HG02943 (cell line): Measurements from ENCODE around the gene AK9.

Experiments
- ATAC-seq: cut with Tn5 transposase; IDR thresholded peaks from one replicate; pipeline ENCODE4 v1.9.1; 2021; ENCODE audit warnings: mild to moderate bottlenecking, low read depth, moderate library complexity; ENCODE audit not compliant: unreplicated experiment

The AK9 gene

DNA sequence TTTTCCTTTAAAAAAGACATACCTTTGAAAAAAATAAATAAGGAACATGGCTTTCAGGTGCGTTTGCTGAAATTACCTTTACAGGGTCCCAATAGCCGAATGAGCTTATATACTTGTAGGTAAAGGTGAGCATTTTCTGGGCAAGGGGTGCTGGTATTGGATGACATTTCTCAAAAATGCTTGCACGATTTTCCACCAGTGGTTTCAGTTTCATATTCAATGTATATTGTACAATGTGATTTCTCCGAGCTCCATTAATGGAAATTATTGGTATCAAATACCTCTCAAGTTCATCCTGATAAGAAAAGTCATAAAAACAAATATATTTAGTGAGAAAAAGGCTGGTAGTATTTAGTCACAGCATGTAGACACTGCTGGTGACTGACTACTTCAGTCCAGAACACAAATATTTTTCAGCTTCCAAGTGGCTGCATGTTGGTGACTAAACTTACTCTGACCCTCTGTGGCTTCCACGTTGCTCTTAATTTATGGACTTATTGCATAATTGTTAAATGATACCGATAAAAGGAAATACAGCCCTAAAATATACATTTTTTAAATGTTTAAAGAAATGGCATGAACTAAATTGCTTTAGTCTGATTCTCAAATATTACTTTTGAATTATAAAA is 175.1 kb downstream of the AK9 start:
- ATAC-seq: no peak

DNA sequence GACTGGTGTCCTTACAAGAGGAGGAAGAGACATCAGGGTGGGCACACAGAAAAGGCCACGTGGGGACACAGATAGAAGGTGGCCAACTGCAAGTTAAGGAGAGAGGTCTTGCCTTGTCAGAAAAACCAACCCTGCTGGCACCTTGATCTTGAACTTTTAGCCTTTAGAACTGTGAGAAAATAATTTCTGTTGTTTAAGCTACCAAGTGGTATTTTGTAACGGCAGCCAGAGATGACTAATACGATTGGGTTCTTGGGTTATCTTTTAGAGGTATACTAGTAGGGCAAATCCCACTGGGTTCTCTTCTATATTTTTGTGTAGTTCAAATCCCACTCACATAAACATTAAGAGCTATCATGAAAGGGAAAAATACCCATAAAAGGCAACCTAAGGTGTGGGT is 176.1 kb downstream of the AK9 start:
- ATAC-seq: no peak

DNA sequence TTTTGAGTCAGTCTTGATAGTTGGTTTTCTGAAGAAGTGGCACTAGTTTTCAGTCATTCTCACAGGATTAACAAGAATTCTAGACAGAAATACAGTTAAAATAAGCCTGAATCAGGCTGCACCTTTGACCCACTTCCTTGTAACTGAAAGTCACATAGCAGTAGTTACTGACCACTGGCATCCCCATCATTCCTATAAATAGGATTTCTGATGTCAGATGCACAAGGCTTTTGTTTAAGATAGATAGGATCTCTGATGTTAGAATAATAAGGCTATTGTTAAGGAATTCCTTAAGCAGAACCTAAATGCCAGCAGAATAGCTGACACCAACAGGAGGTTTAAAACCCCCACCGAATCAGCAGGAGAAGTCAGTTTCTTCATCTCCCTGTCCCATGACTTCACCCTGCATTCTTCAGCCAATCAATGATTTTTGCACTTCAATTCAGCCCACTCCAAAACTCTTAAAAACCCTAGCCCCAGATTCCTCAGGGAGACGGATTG is 177.4 kb downstream of the AK9 start:
- no peak for ATAC-seq

DNA sequence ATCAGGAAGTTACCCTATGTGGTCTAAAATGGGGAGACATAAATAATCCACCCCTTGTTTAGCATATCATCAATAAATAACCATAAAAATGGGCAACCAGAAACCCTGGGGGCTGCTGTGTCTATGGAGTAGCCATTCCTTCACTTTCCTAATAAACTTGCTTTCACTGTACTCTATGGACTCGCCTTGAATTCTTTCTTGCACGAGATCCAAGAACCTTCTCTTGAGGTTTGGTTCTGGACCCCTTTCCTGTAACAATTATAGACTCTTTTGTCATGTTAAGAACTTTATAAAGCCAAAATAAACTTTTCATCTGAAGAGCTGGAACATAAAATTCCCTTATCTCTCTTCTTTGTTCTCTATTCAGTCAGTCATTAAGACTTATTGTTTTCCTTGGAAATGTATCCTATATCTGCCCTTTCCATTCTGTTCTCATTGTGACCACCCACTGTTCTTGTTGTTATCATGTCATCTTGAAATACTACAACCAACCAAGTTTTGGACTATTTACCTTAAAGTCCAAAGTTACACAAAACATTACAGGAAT is 178.7 kb downstream of the AK9 start:
- ATAC-seq: no peak

DNA sequence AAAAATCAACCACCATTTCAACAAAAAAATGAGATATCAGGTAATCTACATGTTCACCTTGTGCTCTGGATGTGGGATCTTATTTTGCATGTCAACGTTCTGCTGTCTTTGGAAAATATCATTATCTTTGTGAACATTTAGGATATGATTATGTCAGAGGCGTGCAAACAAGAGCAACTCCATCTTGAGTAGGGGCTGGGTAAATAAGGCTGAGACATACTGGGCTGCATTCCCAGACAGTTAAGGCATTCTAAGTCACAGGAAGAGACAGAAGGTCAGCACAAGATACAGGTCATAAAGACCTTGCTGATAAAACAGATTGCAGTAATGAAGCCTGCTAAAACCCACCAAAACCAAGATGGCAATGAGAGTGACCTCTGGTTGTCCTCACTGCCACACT is 179.2 kb downstream of the AK9 start:
- ATAC-seq: no peak

DNA sequence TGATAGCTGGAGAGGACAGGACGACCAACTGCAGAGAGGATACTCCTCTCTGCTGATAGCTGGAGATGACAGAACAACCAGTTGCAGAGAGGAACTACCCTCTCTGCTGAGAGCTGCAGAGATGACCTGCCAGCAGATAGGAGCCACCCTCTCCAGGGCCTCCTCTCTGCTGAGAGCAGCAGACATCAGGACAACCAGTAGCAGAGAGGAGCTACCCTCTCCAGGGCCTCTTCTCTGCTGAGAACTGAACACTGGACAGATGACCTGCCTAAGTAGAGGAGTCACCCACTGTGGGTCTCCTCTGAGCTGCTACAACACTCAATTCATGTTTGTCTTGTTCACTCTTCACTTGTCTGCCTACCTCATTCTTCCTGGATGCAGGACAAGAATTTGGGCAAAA is 180.6 kb downstream of the AK9 start:
- no peak for ATAC-seq

DNA sequence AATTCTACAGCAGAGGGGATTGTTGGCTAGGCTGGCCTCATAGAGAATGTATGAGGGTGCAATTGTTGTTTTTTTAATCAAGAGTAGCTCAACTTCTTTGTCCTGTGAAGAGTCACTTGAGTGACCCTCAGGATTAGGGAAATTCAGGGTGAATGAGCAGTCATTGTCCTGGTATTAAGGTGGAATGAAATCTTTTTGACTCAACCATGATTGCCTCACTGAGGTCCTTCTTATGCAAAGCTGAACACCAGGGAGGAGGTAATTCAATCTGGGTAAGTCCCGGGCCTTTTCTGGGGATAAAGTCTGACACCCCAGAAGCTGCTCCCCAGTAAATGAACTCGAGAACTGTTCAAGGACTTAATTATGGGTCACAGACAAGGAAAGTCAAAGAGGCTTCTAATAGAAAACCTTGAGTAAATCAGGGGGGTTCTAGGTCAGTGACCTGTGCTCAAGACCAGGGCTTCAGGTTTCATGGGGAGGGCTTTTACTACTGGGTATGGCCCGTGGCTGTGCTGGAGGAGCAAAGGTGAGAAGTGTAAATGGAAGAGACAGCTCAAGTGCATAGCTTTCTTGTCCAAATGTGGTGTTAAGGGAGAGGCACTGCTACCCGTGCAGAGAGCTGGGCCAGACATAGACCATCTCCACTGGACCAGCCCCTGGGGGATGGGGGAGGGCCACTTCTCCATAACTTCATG is 182.7 kb downstream of the AK9 start:
- ATAC-seq: no peak

DNA sequence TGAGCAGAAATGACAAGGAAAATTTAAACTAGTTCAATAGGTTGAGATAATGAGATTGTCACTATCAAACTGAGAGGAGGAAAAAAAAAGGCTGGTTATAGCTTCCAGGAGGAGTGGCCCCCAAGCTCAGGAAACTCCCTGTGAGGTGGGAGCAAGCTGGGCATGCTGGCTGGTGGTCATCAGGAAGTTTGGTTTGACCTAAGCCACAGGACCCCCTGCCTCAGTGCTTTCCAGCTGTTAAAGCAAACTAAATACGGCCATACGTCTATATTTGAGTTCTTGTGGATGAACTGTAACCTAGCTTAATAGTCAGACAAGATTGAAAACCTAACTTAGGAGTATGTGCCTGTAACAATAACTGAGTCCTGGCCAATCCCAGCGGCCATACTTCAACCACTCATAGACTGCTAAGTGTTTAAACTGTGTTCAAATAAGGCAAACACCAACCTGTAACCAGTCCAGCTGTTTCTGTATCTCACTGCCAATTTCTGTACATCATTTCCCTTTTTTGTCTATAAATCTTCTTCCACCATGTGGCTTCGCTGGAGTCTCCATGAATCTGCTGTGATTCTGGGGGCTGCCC is 183.4 kb downstream of the AK9 start:
- no peak for ATAC-seq

DNA sequence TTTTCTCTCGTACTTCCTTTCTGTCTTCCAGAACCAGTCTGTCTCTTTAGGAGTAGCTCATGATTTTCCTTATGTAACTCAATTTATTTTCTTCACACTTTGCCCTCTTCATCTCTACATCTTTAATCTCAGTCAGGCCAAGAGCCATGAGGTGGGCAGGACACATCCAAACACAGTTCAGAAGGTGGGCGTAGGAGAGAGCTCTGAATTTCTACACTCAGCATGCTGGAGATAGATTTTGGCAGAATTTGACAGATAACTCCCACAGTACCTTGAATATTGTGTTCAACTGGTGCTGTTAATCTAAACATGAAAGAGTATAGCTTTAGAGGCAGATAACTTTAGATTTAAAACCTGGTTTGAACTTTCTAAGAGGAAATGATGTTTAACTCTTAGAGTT is 184.2 kb downstream of the AK9 start:
- ATAC-seq: no peak

DNA sequence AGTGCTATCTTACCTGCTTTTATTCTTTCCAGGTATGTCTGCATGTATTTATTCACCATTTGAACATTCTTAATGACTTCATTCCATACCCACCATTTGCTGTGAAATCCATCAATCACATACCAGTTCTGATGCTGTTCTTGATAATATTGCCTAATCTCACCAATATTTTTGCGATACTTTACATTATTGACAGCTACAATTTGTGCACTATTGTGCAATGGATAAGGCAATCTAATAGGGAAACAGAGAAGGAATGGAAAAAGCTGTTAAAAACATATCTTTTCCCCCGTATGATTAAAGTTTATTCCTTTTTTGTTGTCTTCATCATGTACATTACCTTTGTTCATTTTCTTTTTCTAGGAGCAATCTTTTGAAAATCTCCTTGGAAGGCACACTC is 184.7 kb downstream of the AK9 start:
- no peak for ATAC-seq

DNA sequence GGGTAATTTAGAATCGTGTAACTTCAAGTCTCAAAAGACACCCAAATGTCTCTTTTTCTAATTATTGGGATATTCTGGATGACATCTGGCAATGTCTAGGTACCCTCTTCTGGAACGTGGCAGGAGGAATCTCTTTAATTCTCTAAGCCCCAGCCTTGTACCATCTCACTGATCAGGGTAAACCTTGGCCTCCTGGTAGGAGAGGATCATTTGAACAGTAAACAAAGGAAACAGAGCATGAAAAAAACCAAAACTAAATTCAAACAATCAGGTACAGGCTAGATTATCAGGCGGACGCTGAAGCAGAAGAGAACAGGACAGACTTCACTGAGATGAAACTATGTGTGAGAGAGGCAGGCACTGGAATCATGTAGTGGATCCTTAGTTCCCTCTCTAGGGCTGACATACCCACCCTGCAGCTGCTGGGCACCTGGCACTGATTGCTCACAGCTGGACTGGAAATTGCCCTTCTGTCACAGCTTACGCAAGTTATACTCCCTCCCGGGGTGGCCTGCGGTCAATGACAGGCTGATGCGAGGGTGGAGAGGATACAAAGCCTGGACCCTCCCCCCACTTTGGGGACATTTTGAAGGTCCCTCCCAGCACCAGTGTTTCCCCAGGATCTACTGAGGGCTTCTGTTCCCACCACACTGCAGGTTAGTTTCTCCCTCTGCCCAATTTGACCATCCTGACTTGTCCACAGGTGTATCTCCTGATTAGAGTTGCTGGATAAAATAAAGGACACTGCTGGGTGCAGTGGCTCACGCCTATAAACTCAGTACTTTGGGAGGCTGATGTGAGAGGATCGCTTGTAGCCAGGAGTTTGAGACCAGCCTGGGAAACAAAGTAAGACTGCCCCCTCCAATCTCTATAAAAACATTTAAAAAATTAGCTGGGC is 187.4 kb downstream of the AK9 start:
- no peak for ATAC-seq

DNA sequence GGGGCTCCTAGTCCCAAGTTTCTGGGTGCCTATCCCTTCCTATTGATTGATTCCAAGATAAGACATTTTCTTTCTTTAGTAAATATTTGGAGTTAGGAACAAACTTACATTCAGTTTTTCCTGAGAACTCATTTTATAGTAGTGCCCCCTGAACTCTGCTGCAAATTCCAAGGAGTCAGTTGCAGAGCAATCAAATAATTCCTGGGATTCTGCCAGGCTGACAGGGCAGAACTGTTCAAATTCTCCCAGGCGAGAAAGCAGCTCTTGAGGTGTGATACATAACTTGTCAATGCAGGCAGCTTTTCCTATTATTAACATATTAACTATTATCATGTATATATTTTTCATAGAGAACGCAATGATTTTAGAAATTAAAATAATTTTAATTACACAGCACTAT is 192.1 kb downstream of the AK9 start:
- no peak for ATAC-seq

DNA sequence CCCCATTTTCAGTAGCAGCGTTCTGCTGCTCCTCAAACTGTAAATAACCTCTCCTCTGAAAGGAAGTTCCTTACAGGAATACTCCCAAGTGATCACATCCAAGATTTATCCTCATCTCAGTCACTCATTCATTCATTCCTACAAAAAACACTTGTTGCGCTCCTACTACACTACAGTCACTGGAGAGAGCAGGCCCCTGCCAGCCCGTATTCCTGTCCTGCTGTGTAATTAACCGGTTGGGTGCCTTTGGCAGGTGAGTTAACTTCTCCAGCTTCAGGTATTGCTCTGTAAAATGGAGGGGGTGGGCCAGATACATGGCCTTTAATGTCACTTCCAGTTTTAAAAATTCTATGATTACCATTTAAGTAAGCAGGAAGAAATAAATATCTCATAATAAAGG is 192.9 kb downstream of the AK9 start:
- no peak for ATAC-seq

DNA sequence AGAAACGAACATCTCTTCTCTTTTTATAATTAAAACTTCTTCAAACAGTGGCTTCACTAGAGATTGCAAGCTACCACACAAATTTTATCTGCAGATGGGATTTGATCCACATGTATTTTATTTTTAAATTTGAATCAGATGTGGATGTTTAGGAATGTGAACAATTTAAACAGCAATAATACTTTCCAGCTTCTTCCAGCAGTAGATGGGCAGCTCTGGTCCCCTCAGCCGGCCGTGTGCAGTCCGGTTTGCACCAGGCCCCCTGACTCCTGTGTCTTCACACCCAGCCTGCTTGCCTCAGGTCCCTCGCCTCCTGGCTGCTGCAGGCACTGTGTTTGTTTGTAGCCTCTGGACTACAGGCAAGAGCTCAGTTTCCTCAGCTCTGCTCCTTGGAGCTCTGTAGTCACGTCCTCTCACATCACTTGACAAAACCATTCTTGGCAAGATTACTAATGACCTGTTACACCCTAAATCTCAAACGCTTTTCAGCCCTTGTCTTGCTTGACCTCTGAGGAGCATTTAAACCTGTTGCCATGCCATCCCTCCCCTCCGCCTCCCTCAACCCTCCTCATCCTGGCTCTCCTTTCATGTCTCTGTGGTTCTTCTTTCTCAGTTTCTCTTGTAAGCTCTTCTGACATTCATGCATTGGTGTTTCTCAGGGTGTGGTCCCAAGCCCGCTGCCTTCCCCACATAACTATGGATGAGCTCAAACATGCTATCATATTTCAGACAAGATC is 194.8 kb downstream of the AK9 start:
- no peak for ATAC-seq

DNA sequence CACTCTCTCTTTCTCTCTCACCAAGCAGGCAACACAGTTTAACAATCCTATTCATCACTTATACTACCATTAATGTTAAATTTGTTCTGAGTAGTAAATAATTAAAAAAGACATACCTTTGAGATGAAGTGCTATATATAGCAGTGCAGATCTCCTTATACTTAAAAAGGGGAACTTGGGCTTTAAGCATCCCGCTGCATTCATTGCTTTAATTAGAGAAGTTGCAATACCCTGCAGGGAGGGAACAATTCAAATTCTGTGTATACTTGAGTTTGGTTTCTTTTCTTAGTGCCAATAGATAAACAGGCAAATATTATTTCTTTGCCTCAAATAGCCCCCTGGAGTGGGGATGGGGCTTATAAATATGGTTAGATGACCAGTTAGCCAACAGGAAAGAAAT is 197.1 kb downstream of the AK9 start:
- ATAC-seq: no peak

DNA sequence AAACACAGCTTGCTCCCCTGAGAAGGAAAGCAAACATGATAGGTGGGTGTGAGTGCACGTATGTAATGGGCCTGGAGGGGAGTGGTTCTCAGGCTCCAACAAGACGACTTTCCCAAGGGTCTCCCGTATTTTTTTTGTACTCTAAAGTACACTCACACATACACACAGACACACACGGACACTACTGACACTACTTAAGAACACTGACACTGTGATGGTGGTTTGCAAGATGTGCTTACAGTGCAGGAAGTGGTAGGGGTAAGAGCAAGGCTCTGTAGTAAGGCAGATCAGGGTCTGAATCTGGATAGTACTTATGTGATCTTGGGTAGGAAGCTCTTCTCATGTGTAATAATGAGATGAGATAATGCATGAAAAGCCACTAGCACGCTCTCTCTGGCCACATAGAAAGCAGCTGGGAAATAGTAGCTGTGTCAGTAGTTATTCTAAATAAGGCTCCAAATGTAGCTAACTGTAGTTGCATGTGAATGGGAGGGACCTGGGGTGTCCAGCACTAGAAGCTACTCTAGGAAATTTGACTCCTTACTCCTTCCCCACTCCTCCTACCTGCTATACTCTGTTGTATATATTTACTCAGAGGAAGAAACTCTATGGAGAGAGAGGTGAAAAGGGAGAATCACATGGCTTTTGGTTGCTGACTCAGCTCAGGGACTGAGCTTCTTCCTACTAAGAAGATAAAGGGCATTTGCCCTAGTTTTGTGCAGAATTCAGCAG is 199.6 kb downstream of the AK9 start:
- ATAC-seq: no peak

DNA sequence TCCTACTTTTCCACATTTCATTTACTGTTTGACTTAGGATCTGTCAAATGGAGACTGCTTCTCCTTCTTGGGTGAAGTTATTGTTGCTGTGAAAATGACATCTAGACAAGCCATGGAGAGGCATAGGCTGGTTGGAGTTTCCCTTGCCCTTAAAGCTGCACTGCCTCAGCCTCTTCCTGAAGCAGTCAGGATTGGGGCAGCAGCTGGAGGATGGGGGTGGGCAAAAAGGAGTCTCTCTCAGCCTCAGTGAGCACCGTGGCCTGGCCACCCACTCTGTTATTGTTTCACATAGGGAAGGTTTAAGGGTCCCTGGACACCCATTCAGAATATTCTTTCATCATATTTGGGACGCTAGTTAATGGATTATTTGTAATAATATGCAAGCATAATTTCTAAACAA is 200.3 kb downstream of the AK9 start:
- no peak for ATAC-seq

DNA sequence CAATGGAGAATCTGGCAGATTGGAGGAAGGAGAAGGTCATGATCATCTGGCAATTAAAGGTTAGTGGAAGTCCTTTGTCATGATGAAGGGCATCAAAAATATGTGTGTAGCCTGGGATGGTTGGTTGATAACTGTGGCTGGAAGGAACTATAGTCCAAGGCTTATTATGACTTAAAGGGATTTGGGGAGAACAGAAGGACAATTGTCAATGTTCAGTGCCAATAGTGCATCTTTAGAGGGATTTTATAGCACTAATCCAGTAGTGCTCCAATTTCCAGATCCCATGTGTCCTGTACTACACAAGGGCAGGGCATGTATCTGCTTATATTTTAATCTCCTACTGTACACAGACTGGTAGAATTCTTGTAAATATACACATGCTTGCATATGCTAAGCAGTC is 203.0 kb downstream of the AK9 start:
- no peak for ATAC-seq

DNA sequence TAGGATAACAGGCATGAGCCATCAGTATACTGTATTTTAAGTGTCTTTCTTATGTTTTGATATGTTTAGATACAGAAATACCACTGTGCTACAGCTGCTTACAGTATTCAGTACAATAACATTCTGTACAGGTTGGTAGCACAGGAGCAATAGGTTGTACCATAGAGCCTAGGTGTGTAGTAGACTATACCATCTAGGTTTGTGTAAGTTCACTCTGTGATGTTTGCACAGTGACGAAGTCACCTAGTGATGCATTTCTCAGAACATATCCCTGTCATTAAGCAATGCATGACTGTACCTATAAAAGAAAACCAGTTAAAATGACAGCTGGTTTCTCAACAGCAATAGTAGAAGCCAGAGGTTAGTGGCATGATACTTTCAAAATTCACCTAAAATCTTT is 204.9 kb downstream of the AK9 start:
- no peak for ATAC-seq
